ENCODE measurements around the gene TBL3.
"Not testable (repeated sequence)": the region's sequence is repeated elsewhere in the genome, so short reads cannot be mapped to it uniquely, and the experiment has no call there.

Gene TBL3

GRCh38 chr16:1944612-1945199 lies 27.1 kb upstream of the TBL3 start:
- Histone ChIP-seq H3K4me1 (ENCODE audit: control insufficient read depth, insufficient read depth, low read length, unreplicated experiment) (peaks cover 10% of the 10 kb centered on the region), H3K27ac (ENCODE audit: low read depth, low read length) (no peak overlapping the region)

GRCh38 chr16:1945559-1946391 lies 26.1 kb upstream of the TBL3 start:
- no peak overlapping the region for H2AFZ ChIP-seq (ENCODE audit: low read length, unreplicated experiment)
- no peaks in the 10 kb centered on the region for H3K79me2 ChIP-seq (ENCODE audit: control insufficient read depth, insufficient read depth, low read length, unreplicated experiment)
- peaks cover 10% of the 10 kb centered on the region for H3K4me1 ChIP-seq (ENCODE audit: control insufficient read depth, insufficient read depth, low read length, unreplicated experiment)
- no peaks in the 10 kb centered on the region for H3K36me3 ChIP-seq (ENCODE audit: insufficient read depth, low read length)
- no peak overlapping the region for H3K4me3 ChIP-seq (ENCODE audit: low read depth, low read length)
- H3K27me3 ChIP-seq (ENCODE audit: insufficient read depth, low read length) = no peaks in the 10 kb centered on the region
- H3K27ac ChIP-seq (ENCODE audit: low read depth, low read length) = no peak overlapping the region

More at GRCh38 chr16:1944612-1945199, 27.1 kb upstream of the TBL3 start:
- Histone ChIP-seq H3K79me2 (ENCODE audit: control insufficient read depth, insufficient read depth, low read length, unreplicated experiment) (no peaks in the 10 kb centered on the region), H3K36me3 (ENCODE audit: insufficient read depth, low read length) (no peaks in the 10 kb centered on the region), H3K4me3 (ENCODE audit: low read depth, low read length) (no peak overlapping the region), H2AFZ (ENCODE audit: low read length, unreplicated experiment) (no peak overlapping the region), H3K27me3 (ENCODE audit: insufficient read depth, low read length) (no peaks in the 10 kb centered on the region)

- H3K36me3 ChIP-seq (ENCODE audit: insufficient read depth, low read length) = no peaks in the 10 kb centered on the region
- H3K79me2 ChIP-seq (ENCODE audit: control insufficient read depth, insufficient read depth, low read length, unreplicated experiment) = no peaks in the 10 kb centered on the region
- peaks cover 6% of the 10 kb centered on the region for H3K4me1 ChIP-seq (ENCODE audit: control insufficient read depth, insufficient read depth, low read length, unreplicated experiment)
- no peak overlapping the region for H2AFZ ChIP-seq (ENCODE audit: low read length, unreplicated experiment)
- no peak overlapping the region for H3K4me3 ChIP-seq (ENCODE audit: low read depth, low read length)
- no peaks in the 10 kb centered on the region for H3K27me3 ChIP-seq (ENCODE audit: insufficient read depth, low read length)
- H3K27ac ChIP-seq (ENCODE audit: low read depth, low read length) = no peak overlapping the region
Observed at GRCh38 chr16:1946495-1947368, 25.1 kb upstream of the TBL3 start.

- H3K4me3 ChIP-seq (ENCODE audit: low read depth, low read length) = no peak overlapping the region
- H3K79me2 ChIP-seq (ENCODE audit: control insufficient read depth, insufficient read depth, low read length, unreplicated experiment) = no peaks in the 10 kb centered on the region
- no peak overlapping the region for H2AFZ ChIP-seq (ENCODE audit: low read length, unreplicated experiment)
- no peaks in the 10 kb centered on the region for H3K27me3 ChIP-seq (ENCODE audit: insufficient read depth, low read length)
- no peak overlapping the region for H3K27ac ChIP-seq (ENCODE audit: low read depth, low read length)
- H3K4me1 ChIP-seq (ENCODE audit: control insufficient read depth, insufficient read depth, low read length, unreplicated experiment) = peaks cover under 1% of the 10 kb centered on the region
- H3K36me3 ChIP-seq (ENCODE audit: insufficient read depth, low read length) = no peaks in the 10 kb centered on the region
Observed at GRCh38 chr16:1947369-1947670, 24.5 kb upstream of the TBL3 start.

GRCh38 chr16:1949507-1949906 lies 22.3 kb upstream of the TBL3 start:
- Histone ChIP-seq H3K36me3 (ENCODE audit: insufficient read depth, low read length) (no peaks in the 10 kb centered on the region), H3K27me3 (ENCODE audit: insufficient read depth, low read length) (no peaks in the 10 kb centered on the region), H3K4me1 (ENCODE audit: control insufficient read depth, insufficient read depth, low read length, unreplicated experiment) (no peaks in the 10 kb centered on the region), H2AFZ (ENCODE audit: low read length, unreplicated experiment) (no peak overlapping the region), H3K4me3 (ENCODE audit: low read depth, low read length) (no peak overlapping the region), H3K79me2 (ENCODE audit: control insufficient read depth, insufficient read depth, low read length, unreplicated experiment) (no peaks in the 10 kb centered on the region), H3K27ac (ENCODE audit: low read depth, low read length) (no peak overlapping the region)

- H3K27ac ChIP-seq (ENCODE audit: low read depth, low read length) = no peak overlapping the region
- no peaks in the 10 kb centered on the region for H3K79me2 ChIP-seq (ENCODE audit: control insufficient read depth, insufficient read depth, low read length, unreplicated experiment)
- H3K4me3 ChIP-seq (ENCODE audit: low read depth, low read length) = no peak overlapping the region
- no peaks in the 10 kb centered on the region for H3K36me3 ChIP-seq (ENCODE audit: insufficient read depth, low read length)
- H3K27me3 ChIP-seq (ENCODE audit: insufficient read depth, low read length) = no peaks in the 10 kb centered on the region
- H3K4me1 ChIP-seq (ENCODE audit: control insufficient read depth, insufficient read depth, low read length, unreplicated experiment) = no peaks in the 10 kb centered on the region
- H2AFZ ChIP-seq (ENCODE audit: low read length, unreplicated experiment) = no peak overlapping the region
Observed at GRCh38 chr16:1950047-1950446, 21.8 kb upstream of the TBL3 start.

- no peaks in the 10 kb centered on the region for H3K4me1 ChIP-seq (ENCODE audit: control insufficient read depth, insufficient read depth, low read length, unreplicated experiment)
- no peak overlapping the region for H2AFZ ChIP-seq (ENCODE audit: low read length, unreplicated experiment)
- no peak overlapping the region for H3K27ac ChIP-seq (ENCODE audit: low read depth, low read length)
- H3K79me2 ChIP-seq (ENCODE audit: control insufficient read depth, insufficient read depth, low read length, unreplicated experiment) = no peaks in the 10 kb centered on the region
- no peak overlapping the region for H3K4me3 ChIP-seq (ENCODE audit: low read depth, low read length)
- no peaks in the 10 kb centered on the region for H3K27me3 ChIP-seq (ENCODE audit: insufficient read depth, low read length)
- no peaks in the 10 kb centered on the region for H3K36me3 ChIP-seq (ENCODE audit: insufficient read depth, low read length)
Observed at GRCh38 chr16:1950559-1950958, 21.3 kb upstream of the TBL3 start.

GRCh38 chr16:1953734-1954133 lies 18.1 kb upstream of the TBL3 start:
- no peaks in the 10 kb centered on the region for H3K36me3 ChIP-seq (ENCODE audit: insufficient read depth, low read length)
- no peaks in the 10 kb centered on the region for H3K27me3 ChIP-seq (ENCODE audit: insufficient read depth, low read length)
- H2AFZ ChIP-seq (ENCODE audit: low read length, unreplicated experiment) = no peak overlapping the region
- no peak overlapping the region for H3K27ac ChIP-seq (ENCODE audit: low read depth, low read length)
- H3K4me1 ChIP-seq (ENCODE audit: control insufficient read depth, insufficient read depth, low read length, unreplicated experiment) = no peaks in the 10 kb centered on the region
- no peak overlapping the region for H3K4me3 ChIP-seq (ENCODE audit: low read depth, low read length)
- no peaks in the 10 kb centered on the region for H3K79me2 ChIP-seq (ENCODE audit: control insufficient read depth, insufficient read depth, low read length, unreplicated experiment)

- Histone ChIP-seq H3K4me1 (ENCODE audit: control insufficient read depth, insufficient read depth, low read length, unreplicated experiment) (peaks cover 15% of the 10 kb centered on the region), H3K79me2 (ENCODE audit: control insufficient read depth, insufficient read depth, low read length, unreplicated experiment) (peaks cover 26% of the 10 kb centered on the region)
- not testable (repeated sequence) for H3K36me3 ChIP-seq (ENCODE audit: insufficient read depth, low read length); H3K27ac ChIP-seq (ENCODE audit: low read depth, low read length); H3K27me3 ChIP-seq (ENCODE audit: insufficient read depth, low read length); H2AFZ ChIP-seq (ENCODE audit: low read length, unreplicated experiment); H3K4me3 ChIP-seq (ENCODE audit: low read depth, low read length)
Observed at GRCh38 chr16:1957434-1958142, 14.3 kb upstream of the TBL3 start.

- H3K27me3 ChIP-seq (ENCODE audit: insufficient read depth, low read length); H3K27ac ChIP-seq (ENCODE audit: low read depth, low read length); H2AFZ ChIP-seq (ENCODE audit: low read length, unreplicated experiment); H3K4me3 ChIP-seq (ENCODE audit: low read depth, low read length); H3K36me3 ChIP-seq (ENCODE audit: insufficient read depth, low read length): not testable (repeated sequence)
- Histone ChIP-seq H3K4me1 (ENCODE audit: control insufficient read depth, insufficient read depth, low read length, unreplicated experiment) (peaks cover 20% of the 10 kb centered on the region), H3K79me2 (ENCODE audit: control insufficient read depth, insufficient read depth, low read length, unreplicated experiment) (peaks cover 31% of the 10 kb centered on the region)
Observed at GRCh38 chr16:1958143-1958491, 13.7 kb upstream of the TBL3 start.

Measured in ACC112 (cell line).